Right lobe of liver (tissue), 6 donors: ENCODE measurements around the gene ILDR2. TPM values are rescaled to one million over a fixed set of nuclear protein-coding genes. Genes with fewer than 3 reads are reported as not detected.

Source experiments
- ATAC-seq, 4 donors: fragments of 200-7000 bp; cut with Tn5 transposase; one replicate each; pipeline ENCODE4 v1.9.1; 2020; ENCODE audit warnings: mild to moderate bottlenecking in 4 of 4, moderate library complexity in 4 of 4
- DNase-seq, 3 donors: peaks; one replicate each; pipeline ENCODE4 v3.0.0-alpha.2; 2020
- H3K27ac ChIP-seq, 3 donors: fragments of 200-600 bp; one replicate each; pipeline ENCODE4 v1.8.0; 2022
- H3K27me3 ChIP-seq, 2 donors: fragments of 200-600 bp; one replicate each; pipeline ENCODE4 v1.8.0; 2022
- H3K36me3 ChIP-seq, 4 donors: fragments of 200-600 bp; sonication (generic) in 1 of 4; one replicate each; pipeline versions ENCODE4 v1.5.1 to v1.8.0; 2017 to 2022; ENCODE audit warnings: control low read depth in 1 of 4
- H3K4me1 ChIP-seq, 4 donors: fragments of 200-600 bp; sonication (generic) in 1 of 4; one replicate each; pipeline versions ENCODE4 v1.5.1 to v1.8.0; 2017 to 2022; ENCODE audit warnings: control low read depth in 1 of 4
- H3K4me3 ChIP-seq, 3 donors: fragments of 200-600 bp; one replicate each; pipeline ENCODE4 v1.8.0; 2022
- H3K9me3 ChIP-seq, 4 donors: fragments of 200-600 bp; sonication (generic) in 1 of 4; one replicate each; pipeline versions ENCODE4 v1.5.1 to v1.8.0; 2017 to 2022; ENCODE audit warnings: control low read depth in 1 of 4
- CTCF ChIP-seq, 4 donors: fragments of 200-600 bp in 3 of 4; fragments of 450-650 bp in 1 of 4; IDR thresholded peaks; one replicate each; pipeline versions ENCODE4 v1.5.1 to v1.8.0; 2016 to 2022; ENCODE audit warnings: antibody characterized with exemption in 4 of 4, mild to moderate bottlenecking in 2 of 4
- POLR2A ChIP-seq: fragments of 450-650 bp; IDR thresholded peaks from one replicate; pipeline ENCODE4 v1.6.1; 2017; ENCODE audit warnings: antibody characterized with exemption, mild to moderate bottlenecking
- WGBS: methylation state at CpG from one replicate; pipeline ENCODE4 v1.1.6; 2018; ENCODE audit warnings: low coverage, low lambda C conversion rate; ENCODE audit not compliant: insufficient coverage; ENCODE audit errors: missing lambda C conversion rate; 5-methylcytosine and 5-hydroxymethylcytosine counted together
- intact Hi-C, 2 donors: fragments of 100-400 bp; cut with DNase I; formaldehyde crosslinking; loops; one replicate each; pipeline versions ENCODE4 v1.11.2 to v1.14.1; 2022
- total RNA-seq, 6 experiments: library from RNA; depleted of rRNA in 2 of 6; stranded (reverse); fragments of >200 nt in 2 of 6; fragmentation: NEBNext Ultra II Directional in 3 of 6; extraction: Animal tissue kit (Norgen Biotek cat#: 25700) in 3 of 6; gene quantifications; one replicate each; pipeline versions ENCODE4 v1.1.0 to v1.2.4, GENCODE V29; 2016 to 2023
- donor health status: DM: no; HTN: yes; CAD: no.
- donor health status: DM: no; HTN: no; CAD: no.
- donor health status: DM: no; HTN: no; CAD: no.
- donor health status: DM: no; HTN: yes; CAD: no.
- donor health status: DM: no; HTN: yes; CAD: no.

The ILDR2 gene
- total RNA-seq, 6 experiments from 2014 or later: 1.4 to 3.7 (median 2.2) TPM

DNA sequence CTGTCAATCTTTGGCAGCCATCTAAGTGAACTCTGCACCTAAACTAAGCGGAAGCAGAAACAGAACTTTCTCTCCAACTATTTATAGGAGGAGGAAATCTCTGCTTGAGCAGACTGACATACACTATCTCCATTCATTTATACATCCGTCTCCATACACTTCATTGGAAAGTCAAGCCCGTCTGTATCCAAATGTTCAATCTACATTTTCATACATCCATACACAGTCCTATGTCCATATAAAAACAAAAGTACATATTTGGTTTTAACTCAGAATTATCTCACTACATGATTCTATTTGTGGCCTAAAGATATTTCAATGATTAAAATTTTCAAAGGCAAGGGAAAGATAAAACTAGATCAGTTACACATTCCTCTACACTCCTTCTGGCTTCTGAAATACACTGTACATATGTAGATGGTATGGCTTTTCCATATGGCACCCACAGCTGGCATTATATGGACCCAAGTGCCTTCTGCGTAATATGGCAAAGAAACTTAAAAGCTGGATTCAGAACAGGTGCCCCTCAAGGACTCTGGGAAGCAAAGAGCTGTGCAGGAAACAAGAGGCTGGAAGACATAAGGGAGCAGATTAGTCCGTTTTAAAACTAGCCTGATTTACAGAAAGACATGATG, 35.5 kb downstream of the ILDR2 start:
- H3K4me3 ChIP-seq: no peak overlapping the region
- intact Hi-C loops: no loop called here
- peak in 2 of 4 donors; percentile 22 to 35 for ATAC-seq
- no peaks in the 10 kb centered on the region for H3K27me3 ChIP-seq
- 68% methylated on average over 5 of the region's 5 CpGs for WGBS
- DNase-seq: no peak
- no peaks in the 10 kb centered on the region for H3K36me3 ChIP-seq
- no peaks in the 10 kb centered on the region for H3K9me3 ChIP-seq
- no peaks in the 10 kb centered on the region for H3K4me1 ChIP-seq
- no peak overlapping the region for H3K27ac ChIP-seq
- TF ChIP-seq POLR2A (no peak), CTCF (IDR thresholded peaks at IDR 0.05) (no peak)

DNA sequence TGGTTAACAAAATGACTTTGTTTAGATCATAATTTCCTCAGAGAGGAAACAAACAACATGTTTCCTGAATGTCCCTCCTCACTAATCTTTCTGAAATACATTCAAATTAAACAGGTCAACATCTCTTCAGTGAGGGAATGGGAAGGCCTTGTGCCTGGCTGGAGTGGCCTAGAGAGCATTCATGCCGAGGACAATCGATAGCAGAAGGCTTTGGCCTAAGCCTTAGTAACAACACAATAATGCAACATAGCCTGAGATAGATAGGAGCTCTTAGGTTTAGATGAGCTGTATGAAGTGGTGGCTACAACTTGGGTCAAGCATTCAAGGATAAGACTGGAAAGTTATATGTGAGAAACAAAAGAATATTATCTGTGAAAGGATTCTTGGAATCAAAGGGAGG, 37.4 kb downstream of the ILDR2 start:
- ATAC-seq: no peak
- WGBS: 72% methylated on average over 2 of the region's 2 CpGs
- Histone ChIP-seq H3K27me3 (no peaks in the 10 kb centered on the region), H3K27ac (no peak overlapping the region), H3K4me1 (no peaks in the 10 kb centered on the region), H3K9me3 (no peaks in the 10 kb centered on the region), H3K4me3 (no peak overlapping the region), H3K36me3 (no peaks in the 10 kb centered on the region)
- no peak for DNase-seq
- no peak for TF ChIP-seq CTCF (IDR thresholded peaks at IDR 0.05)
- no peak for TF ChIP-seq POLR2A
- intact Hi-C loops: no loop called here

DNA sequence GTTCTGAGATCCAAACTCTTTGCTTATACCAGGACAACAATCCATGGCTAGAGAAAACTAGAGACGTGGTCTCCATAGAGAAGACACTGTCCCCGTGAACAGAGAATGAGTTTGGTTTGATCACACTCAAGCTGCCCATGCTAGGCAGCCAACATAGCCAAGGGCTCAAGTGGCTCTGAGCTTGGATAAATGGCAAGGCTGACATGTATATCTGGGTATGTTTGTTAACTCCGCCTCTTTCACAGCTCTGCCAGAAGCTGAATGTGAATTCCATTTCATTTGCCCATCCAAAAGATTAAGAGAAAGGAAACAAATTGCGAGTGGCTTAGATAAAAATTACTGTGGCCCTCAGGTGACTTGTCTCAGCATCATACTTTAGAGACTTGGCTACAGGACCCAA, 38.0 kb downstream of the ILDR2 start:
- no peaks in the 10 kb centered on the region for H3K4me1 ChIP-seq
- ATAC-seq (no peak), DNase-seq (no peak)
- no peak overlapping the region for H3K4me3 ChIP-seq
- TF ChIP-seq CTCF (IDR thresholded peaks at IDR 0.05) (no peak), POLR2A (no peak)
- no peaks in the 10 kb centered on the region for H3K9me3 ChIP-seq
- no peaks in the 10 kb centered on the region for H3K27me3 ChIP-seq
- WGBS: 67% methylated on average over 4 of the region's 4 CpGs
- intact Hi-C loops: no loop called here
- H3K36me3 ChIP-seq: no peaks in the 10 kb centered on the region
- no peak overlapping the region for H3K27ac ChIP-seq

DNA sequence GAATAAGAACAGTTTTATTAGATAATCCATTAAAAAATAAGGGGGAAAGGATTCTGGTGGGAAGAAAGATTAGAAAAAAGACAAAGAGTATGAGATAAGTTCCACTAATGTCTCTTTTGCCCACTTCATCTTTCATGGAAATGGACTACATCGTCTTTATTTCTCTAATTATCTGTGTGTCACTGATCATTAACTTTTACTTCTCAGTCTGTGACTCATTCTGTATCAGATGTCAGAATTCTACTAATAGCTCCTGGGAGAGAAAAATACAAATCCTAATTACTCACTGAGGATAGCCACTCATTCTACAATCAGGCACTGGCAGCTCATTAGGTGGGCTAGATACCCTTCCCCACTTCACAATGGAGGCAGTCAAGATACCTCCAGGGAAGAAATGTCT, 41.7 kb downstream of the ILDR2 start:
- intact Hi-C loops: no loop called here
- Histone ChIP-seq H3K27ac (no peak overlapping the region), H3K36me3 (no peaks in the 10 kb centered on the region), H3K9me3 (no peaks in the 10 kb centered on the region), H3K4me1 (no peaks in the 10 kb centered on the region), H3K27me3 (no peaks in the 10 kb centered on the region), H3K4me3 (no peak overlapping the region)
- no peak for TF ChIP-seq POLR2A
- no peak for TF ChIP-seq CTCF (IDR thresholded peaks at IDR 0.05)
- ATAC-seq: no peak
- WGBS: 74% methylated on average over 1 of the region's 1 CpG
- DNase-seq: no peak

- no peaks in the 10 kb centered on the region for H3K27me3 ChIP-seq
- H3K4me1 ChIP-seq: no peaks in the 10 kb centered on the region
- no peak for DNase-seq
- H3K27ac ChIP-seq: no peak overlapping the region
- no peaks in the 10 kb centered on the region for H3K36me3 ChIP-seq
- H3K4me3 ChIP-seq: no peak overlapping the region
- TF ChIP-seq POLR2A (no peak), CTCF (IDR thresholded peaks at IDR 0.05) (no peak)
- intact Hi-C loops: no loop called here
- ATAC-seq: no peak
- no peaks in the 10 kb centered on the region for H3K9me3 ChIP-seq
Observed at GRCh38 chr1:166933140-166933539, 42.2 kb downstream of the ILDR2 start.
